Embryonic facial prominence (tissue), 1 donor: ENCODE measurements around the gene TMEM106C.

Source experiments
- DNase-seq: peaks from one replicate; pipeline ENCODE4 v3.0.0-alpha.2; 2016; ENCODE audit errors: extremely low spot score

The TMEM106C gene

GRCh38 chr12:47995981-47996401 lies 32.6 kb downstream of the TMEM106C start:
- DNase-seq = no peak

- DNase-seq = no peak
Observed at GRCh38 chr12:47997321-47997720, 33.9 kb downstream of the TMEM106C start.

DNA sequence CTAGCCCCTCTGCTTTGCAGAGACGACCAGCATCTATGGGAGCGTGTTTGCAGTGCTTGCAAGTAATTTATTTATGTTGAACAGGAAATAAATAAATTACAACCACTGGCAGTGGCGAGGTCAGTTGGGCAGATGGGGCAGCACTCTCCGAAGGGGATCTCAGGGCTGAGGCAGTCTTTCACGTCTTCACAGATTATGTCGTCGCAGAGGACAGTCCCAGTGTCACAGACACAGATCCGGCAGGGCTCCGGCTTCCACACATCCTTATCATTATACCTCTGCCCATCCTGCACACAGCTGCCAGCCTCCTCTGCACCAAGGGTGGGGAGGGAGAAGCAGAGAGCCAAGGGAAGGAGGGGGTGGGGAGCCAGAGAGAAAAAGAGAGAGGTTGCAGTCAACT lies 36.4 kb downstream of the TMEM106C start:
- no peak for DNase-seq

DNA sequence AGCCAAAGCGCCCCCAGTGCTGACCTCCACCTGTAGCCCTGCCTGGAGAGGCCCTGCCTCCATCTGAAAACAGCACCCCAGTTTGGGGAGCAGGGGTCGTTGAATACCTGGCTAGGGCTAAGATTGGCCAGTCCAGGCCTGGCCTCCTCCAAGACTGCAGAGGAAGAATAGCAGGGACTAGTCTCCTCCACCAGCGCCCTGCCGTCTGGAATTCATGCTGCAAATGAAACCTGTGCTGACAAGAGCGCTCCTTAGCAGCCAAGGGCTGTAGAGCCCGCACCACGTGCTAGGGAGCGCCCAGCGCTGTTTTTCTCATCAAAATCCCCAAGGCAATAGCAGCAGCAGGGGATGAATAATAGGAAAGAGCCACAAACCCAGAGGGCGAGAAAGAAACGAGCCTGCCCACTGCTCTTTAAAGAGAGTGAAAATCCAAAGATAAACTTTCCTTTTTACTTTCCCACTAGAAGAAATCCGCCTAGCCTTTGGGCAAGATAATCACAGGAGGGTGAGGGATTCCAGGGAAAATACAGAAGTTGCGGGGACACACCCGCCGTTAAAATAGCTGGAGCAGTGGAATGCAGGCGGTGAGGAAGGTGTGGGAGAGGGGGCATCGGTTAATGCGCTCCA lies 37.6 kb downstream of the TMEM106C start:
- no peak for DNase-seq

DNA sequence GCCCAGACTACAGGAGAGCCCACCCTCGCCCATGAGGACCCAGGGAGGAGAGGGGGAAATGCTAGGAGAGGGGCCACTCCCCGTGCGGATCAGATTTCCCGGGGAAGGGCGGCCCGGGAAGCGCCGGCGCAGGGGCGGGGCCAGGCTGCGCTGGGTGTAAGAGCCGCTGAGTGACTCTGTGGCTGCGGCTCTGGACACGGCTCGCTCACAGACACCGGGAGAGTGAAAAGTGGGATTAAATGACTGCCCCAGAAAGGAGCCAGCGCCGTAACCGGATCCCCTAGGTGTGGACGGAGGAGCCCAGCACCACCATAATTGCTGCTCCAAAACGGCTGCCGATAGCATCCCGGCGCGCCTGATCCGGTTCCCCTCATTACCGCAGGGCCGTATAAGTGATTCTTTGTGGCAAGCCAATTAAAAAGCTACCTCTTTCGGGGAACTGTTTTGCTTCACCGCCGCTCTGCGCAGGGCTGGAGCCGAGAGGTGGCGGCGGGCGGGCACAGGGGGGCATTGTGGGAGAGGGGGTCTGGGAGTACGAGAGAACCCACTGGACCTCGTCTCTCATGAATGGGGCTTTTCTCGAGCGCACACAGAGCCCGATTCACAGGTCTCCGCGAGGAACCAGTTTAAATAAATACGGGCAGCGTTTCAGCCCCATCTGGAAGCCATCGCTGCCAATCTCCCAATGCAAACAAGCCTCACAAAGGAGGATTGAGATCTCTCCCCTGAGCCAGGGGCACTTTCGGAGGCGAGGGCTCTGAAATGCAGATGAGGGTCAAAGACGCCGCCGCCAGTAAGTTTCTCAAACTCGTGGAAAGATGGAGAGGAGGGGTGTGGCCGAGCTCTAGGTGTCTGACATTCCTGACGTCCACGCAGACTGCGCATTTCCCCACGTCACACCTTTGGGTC lies 38.4 kb downstream of the TMEM106C start:
- no peak for DNase-seq

- DNase-seq = no peak
Observed at GRCh38 chr12:48002414-48002730, 39.0 kb downstream of the TMEM106C start.

DNA sequence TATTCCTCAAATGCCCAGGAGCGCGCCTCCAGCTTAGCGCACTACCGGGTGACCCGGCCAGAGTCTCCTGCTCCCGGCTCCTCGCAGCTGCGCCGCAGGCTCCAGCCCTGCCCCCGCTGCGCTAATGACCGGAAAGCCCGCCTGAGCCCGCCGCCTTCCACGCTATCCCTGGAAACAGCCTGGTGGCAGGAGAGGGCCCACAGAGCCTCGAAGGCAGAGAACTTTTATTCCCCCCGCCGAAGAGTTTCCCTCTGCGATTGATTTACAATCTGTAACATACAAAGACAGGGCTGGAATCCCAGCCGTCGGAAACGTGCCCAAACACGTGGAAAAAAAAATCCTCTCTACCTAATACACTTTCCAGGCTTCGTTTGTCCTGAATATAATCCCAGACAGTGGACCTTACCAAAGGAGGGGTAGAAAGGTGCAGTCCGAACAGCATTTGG lies 39.4 kb downstream of the TMEM106C start:
- DNase-seq = no peak

- DNase-seq = no peak
Observed at GRCh38 chr12:48003226-48004052, 40.0 kb downstream of the TMEM106C start.

DNA sequence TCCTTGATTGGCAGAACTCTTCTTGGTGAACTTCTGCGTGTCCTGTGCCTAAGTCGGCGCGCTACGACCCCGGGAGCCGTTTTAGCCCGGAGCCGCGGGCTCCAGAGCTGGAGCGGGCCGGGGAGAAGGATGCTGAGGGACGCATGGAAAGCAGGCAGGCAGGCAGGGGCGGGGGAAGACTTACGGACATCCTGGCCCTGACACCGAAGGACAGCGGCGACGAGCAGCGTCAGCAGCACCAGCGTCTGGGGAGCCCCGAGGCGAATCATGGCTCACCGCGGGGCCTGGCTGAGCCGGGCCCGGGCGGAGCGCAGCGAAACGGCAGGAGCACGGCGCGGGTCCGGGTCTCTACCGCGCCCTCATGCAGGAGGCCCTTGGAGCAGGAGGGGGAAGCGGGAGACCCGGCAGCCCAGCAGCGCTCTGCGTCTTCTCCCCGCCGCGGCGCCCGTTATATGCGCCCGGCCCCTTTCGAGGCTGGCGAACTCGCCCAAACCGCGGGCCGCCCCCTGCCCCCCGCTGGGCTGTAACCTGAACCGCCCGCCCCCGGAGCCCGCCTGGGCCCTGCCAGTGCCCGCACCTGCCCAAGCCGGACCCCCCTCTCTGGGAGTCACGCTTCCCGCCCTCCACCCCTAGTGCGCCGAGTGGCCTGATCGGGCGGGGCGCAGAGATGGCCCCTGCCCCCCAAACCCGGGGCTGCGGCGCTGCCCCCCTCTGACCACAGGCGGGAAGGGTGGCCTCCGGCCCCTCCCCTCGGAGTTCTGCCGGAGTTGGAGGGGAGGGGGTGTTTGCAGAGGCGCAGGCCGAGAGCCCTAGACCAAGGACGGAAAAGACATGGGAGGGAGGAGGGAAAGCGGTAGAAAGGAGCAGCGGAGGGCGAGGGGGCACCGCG lies 40.9 kb downstream of the TMEM106C start, which contains the start of gene COL2A1:
Gene COL2A1, minus strand, starts transcription at position 424 of the 889 bp plus-strand sequence. Its CDS starts 155 bp downstream, at position 269.
- no peak for DNase-seq

- DNase-seq = no peak
Observed at GRCh38 chr12:48005001-48005749, 41.8 kb downstream of the TMEM106C start.

GRCh38 chr12:48005750-48006021 lies 42.3 kb downstream of the TMEM106C start:
- DNase-seq = no peak

- no peak for DNase-seq
Observed at GRCh38 chr12:48007206-48007605, 43.8 kb downstream of the TMEM106C start.

DNA sequence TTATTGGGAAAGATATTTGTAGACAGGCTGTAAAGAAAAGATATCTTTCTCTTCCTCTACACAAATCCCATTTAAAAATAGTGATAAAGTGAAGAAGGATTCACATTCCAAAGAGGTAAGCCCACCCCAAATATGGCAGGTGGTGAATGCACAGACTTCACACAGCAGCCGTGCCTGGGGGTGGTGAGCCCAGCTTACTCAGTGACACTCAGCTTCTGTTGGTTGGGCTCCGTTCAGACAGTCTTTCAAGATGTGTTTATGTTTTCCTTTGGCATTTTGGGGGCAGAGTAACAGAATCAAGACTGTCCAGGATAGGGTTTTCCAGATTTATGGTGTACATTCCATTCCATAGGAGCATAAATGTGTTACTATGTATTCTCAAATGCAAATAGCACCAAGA lies 45.0 kb downstream of the TMEM106C start:
- no peak for DNase-seq

DNA sequence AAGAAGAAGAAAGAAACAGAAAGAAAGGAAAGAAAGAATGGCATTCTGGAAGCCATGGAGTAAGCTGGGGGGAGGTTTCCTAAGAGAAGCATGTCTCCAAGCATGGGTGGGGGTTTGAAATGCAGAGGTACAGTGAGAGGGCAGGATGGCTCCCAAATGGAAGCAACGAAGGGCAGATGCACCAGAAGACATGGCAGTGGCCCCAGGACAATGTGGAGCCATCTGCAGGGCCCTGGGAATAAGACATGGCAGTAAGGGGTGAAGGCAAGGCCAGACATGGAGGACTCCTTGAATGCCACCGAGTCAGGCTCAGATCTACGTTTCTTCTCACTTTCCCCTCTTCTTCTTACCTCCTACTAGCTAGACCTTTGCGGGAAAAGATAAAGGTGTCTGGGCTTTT lies 45.6 kb downstream of the TMEM106C start:
- DNase-seq = no peak

DNA sequence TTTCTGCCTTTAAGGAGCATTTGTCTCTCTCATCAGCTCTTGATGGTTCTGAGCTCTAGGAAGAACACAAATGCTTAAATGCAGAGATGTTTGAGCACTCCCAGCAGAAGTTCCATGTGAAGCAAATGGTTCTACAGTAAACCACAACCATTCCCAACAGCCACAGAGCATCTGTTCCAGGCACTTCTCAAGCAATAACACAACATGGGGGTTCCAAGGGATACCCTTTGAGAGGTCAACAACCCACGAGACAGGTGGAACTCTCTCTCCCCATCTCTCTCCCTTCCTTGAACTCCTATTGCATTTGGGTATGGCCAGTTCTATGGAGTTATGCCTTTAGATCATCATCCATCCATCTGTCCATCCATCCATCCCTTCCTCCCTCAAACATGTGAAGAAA lies 46.1 kb downstream of the TMEM106C start:
- DNase-seq = no peak

DNA sequence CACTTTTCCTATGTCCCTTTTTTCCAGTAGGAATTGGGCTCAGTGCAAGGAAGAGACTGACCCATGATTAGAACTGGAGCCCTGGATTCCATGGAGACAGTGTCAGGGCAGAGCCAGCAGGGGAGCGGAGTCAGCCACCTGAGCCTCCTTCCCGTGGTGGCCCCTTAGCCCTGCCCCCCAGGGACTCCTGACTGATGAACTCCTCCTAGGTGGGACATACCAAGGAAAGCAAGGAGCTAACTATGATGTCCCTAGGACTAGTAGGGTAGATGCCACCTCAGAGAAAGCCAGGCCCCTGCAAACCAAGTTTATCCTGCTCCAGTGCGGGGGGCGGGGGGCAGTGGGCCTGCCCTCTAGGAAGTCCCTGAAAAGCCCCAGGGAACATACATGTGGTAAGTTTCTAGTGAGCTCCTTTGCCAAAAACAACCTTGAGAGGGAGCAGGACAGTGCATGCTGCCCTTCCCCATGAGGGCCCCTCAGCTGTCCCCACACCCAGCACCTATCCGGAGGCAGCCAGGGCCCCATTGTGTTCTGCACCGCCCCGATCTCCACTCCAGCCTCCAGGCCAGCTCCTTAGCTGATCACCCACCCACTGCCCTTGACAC lies 47.1 kb downstream of the TMEM106C start:
- DNase-seq = no peak

DNA sequence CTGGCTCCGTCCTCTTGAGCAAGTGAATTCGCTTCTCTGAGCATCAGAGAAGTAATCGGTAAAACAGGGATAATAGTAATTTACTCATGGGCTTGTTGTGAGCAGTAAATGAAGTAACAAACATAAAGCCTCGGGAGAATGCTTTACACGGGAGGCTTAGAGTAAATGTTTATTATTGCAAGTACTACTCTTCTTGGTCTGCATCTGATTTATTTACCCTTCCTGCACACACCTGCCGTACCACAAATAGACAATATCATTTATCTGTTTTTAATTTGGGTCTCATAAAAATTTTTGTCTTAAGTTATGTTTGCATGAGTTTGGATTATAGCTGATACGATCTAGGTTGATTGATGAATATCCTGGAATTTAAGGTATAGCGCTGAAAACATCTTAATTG lies 48.7 kb downstream of the TMEM106C start:
- DNase-seq = no peak

DNA sequence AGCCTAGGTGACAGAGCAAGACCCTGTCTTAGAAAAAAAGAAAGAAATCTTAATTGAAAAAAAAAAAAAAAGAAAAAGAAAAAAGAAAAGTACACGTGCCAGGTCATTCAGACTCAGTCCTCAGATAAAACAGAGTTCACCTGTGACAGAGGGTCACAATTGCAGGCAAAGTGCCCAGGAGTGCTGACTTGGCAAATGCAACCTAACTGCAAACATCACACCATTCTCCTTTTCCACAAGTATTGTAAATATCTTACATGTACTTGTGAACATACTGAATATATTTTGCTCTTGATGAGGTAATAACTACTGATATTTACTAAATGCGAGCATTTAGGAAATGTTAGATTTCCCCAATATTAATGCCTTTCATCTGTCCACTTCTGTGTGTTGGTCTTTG lies 49.9 kb downstream of the TMEM106C start:
- no peak for DNase-seq

DNA sequence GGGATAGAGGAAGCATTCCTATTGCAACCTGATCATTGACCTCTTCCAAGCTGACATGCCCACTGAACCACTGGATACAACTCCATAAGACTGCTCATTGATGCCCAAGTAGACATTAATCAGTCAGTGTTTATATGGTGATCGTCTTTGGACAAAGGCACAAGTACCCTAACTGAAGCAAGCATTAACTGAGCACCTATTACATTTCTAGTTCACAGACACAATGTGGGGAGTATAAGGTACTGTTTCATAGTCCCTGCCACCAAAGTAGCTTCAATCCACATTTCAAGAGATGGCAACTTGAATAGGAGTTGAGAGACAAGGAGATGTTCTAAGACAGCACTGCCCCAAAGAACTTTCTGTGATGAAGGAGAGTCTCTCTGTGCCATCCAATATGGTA lies 51.7 kb downstream of the TMEM106C start:
- DNase-seq = no peak

DNA sequence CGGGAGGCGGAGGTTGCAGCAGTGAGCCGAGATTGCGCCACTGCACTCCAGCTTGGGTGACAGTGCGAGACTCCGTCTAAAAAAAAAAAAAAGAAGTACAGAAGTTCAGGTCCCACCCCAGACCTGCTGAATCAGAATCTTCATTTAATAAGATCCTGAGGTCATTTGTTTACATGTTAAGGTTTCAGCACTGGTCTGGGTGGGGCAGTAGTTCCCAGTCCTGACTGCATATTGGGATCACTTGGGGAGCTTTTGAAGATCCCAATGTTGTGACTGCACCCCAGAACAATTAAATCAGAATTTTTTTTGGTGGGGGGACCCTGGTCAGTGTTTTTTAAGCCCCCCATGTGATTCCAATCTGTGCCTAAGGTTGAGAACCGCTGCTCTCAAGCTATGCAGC lies 52.6 kb downstream of the TMEM106C start:
- no peak for DNase-seq
